ENCODE measurements around the gene GPR151.

DNA sequence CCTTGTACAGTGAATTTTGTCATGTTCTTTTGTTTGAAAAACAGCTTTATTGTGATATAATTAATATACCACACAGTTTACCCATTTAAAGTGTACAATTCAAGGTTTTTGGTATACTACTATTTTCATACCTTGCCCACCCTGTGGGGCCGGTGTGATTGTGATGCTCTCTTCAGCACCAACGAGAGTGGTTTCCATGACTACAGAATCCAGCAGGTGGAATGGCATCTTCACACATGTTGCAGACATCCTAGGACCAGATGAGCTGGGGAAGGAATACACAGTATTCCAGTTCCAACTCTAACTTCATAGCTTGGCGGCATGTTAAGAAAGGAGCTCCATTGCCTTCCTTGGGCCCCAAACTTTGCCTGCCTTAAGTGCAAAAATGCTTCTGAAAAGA is 7.7 kb upstream of the GPR151 start:
- TF ChIP-seq, protein P1, sequence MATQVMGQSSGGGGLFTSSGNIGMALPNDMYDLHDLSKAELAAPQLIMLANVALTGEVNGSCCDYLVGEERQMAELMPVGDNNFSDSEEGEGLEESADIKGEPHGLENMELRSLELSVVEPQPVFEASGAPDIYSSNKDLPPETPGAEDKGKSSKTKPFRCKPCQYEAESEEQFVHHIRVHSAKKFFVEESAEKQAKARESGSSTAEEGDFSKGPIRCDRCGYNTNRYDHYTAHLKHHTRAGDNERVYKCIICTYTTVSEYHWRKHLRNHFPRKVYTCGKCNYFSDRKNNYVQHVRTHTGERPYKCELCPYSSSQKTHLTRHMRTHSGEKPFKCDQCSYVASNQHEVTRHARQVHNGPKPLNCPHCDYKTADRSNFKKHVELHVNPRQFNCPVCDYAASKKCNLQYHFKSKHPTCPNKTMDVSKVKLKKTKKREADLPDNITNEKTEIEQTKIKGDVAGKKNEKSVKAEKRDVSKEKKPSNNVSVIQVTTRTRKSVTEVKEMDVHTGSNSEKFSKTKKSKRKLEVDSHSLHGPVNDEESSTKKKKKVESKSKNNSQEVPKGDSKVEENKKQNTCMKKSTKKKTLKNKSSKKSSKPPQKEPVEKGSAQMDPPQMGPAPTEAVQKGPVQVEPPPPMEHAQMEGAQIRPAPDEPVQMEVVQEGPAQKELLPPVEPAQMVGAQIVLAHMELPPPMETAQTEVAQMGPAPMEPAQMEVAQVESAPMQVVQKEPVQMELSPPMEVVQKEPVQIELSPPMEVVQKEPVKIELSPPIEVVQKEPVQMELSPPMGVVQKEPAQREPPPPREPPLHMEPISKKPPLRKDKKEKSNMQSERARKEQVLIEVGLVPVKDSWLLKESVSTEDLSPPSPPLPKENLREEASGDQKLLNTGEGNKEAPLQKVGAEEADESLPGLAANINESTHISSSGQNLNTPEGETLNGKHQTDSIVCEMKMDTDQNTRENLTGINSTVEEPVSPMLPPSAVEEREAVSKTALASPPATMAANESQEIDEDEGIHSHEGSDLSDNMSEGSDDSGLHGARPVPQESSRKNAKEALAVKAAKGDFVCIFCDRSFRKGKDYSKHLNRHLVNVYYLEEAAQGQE (IDR thresholded peaks at IDR 0.05) = no peak
- TF ChIP-seq, protein P2, sequence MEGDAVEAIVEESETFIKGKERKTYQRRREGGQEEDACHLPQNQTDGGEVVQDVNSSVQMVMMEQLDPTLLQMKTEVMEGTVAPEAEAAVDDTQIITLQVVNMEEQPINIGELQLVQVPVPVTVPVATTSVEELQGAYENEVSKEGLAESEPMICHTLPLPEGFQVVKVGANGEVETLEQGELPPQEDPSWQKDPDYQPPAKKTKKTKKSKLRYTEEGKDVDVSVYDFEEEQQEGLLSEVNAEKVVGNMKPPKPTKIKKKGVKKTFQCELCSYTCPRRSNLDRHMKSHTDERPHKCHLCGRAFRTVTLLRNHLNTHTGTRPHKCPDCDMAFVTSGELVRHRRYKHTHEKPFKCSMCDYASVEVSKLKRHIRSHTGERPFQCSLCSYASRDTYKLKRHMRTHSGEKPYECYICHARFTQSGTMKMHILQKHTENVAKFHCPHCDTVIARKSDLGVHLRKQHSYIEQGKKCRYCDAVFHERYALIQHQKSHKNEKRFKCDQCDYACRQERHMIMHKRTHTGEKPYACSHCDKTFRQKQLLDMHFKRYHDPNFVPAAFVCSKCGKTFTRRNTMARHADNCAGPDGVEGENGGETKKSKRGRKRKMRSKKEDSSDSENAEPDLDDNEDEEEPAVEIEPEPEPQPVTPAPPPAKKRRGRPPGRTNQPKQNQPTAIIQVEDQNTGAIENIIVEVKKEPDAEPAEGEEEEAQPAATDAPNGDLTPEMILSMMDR (IDR thresholded peaks at IDR 0.05) = no peak
- TF ChIP-seq PHF8 (IDR thresholded peaks at IDR 0.05; ENCODE audit: borderline replicate concordance, low read depth) = no peak
- no peak for TF ChIP-seq KDM1A (IDR thresholded peaks at IDR 0.05; ENCODE audit: low read depth)
- TF ChIP-seq, protein P3, sequence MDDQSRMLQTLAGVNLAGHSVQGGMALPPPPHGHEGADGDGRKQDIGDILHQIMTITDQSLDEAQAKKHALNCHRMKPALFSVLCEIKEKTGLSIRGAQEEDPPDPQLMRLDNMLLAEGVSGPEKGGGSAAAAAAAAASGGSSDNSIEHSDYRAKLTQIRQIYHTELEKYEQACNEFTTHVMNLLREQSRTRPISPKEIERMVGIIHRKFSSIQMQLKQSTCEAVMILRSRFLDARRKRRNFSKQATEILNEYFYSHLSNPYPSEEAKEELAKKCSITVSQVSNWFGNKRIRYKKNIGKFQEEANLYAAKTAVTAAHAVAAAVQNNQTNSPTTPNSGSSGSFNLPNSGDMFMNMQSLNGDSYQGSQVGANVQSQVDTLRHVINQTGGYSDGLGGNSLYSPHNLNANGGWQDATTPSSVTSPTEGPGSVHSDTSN (IDR thresholded peaks at IDR 0.05) = no peak
- TF ChIP-seq, protein P4, sequence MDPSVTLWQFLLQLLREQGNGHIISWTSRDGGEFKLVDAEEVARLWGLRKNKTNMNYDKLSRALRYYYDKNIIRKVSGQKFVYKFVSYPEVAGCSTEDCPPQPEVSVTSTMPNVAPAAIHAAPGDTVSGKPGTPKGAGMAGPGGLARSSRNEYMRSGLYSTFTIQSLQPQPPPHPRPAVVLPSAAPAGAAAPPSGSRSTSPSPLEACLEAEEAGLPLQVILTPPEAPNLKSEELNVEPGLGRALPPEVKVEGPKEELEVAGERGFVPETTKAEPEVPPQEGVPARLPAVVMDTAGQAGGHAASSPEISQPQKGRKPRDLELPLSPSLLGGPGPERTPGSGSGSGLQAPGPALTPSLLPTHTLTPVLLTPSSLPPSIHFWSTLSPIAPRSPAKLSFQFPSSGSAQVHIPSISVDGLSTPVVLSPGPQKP (IDR thresholded peaks at IDR 0.05; ENCODE audit: low read depth, low read length) = no peak
- no peak for TF ChIP-seq EP300 (IDR thresholded peaks at IDR 0.05)
- no peak for TF ChIP-seq POLR2A (IDR thresholded peaks at IDR 0.05; ENCODE audit: low read length)
- TF ChIP-seq ZSCAN20 (CRISPR knock-in tag; IDR thresholded peaks at IDR 0.05) = no peak
- TF ChIP-seq ESRRA (IDR thresholded peaks at IDR 0.05; ENCODE audit: borderline replicate concordance, low read length) = no peak
- no peak for TF ChIP-seq SMC3 (IDR thresholded peaks at IDR 0.05)
- TF ChIP-seq FOSL2 (IDR thresholded peaks at IDR 0.05) = no peak
- no peak for TF ChIP-seq FOSL2 (CRISPR knock-in tag; IDR thresholded peaks at IDR 0.05)
- no peak for TF ChIP-seq GATA3 (IDR thresholded peaks at IDR 0.05; ENCODE audit: borderline replicate concordance)
- no peak for TF ChIP-seq RAD21 (conservative IDR thresholded peaks at IDR 0.05 in 1 of 2, IDR thresholded peaks at IDR 0.05 in 1 of 2)

Data from A549 (cell line).